Vagina (tissue), 2 donors: ENCODE measurements around the gene HNMT.

Experiments used
- POLR2AphosphoS5 ChIP-seq, 2 donors: sonication (generic); formaldehyde crosslinking; IDR thresholded peaks; one replicate each; pipeline ENCODE4 v1.9.0; 2017; ENCODE audit warnings: antibody characterized with exemption in 2 of 2, mild to moderate bottlenecking in 2 of 2, low read depth in 1 of 2; ENCODE audit not compliant: insufficient read depth in 1 of 2
- TF ChIP-seq, protein P1 (sequence below), 3 experiments: fragments of 450-650 bp in 2 of 3; fragments of 200-600 bp in 1 of 3; sonication (generic) in 1 of 3; IDR thresholded peaks; one replicate each; pipeline ENCODE4 v1.5.1; 2017 to 2019; ENCODE audit warnings: antibody characterized with exemption in 3 of 3, mild to moderate bottlenecking in 2 of 3, moderate library complexity in 2 of 3

DNA sequence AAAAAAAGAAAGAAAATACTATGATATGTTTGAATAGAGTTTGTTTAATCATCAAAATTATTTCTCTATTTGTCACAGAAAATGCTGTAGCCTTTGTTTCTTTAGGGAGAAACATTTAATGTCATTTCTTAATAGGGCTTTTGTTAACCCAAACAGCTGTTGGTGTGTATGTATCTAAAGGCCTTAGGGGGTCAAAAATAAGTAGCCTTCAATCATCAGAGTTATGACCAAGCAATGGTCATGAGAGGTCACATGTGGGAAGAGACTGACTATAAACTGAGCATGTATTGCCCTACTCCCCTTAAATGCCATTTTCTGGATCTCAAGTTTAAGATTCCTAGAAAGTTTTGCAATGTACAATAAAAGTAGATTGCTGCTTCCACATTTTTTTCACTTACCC is 22.7 kb downstream of the HNMT start:
- TF ChIP-seq, protein P1, sequence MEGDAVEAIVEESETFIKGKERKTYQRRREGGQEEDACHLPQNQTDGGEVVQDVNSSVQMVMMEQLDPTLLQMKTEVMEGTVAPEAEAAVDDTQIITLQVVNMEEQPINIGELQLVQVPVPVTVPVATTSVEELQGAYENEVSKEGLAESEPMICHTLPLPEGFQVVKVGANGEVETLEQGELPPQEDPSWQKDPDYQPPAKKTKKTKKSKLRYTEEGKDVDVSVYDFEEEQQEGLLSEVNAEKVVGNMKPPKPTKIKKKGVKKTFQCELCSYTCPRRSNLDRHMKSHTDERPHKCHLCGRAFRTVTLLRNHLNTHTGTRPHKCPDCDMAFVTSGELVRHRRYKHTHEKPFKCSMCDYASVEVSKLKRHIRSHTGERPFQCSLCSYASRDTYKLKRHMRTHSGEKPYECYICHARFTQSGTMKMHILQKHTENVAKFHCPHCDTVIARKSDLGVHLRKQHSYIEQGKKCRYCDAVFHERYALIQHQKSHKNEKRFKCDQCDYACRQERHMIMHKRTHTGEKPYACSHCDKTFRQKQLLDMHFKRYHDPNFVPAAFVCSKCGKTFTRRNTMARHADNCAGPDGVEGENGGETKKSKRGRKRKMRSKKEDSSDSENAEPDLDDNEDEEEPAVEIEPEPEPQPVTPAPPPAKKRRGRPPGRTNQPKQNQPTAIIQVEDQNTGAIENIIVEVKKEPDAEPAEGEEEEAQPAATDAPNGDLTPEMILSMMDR (IDR thresholded peaks at IDR 0.05), result no peak
- no peak for TF ChIP-seq POLR2AphosphoS5 (IDR thresholded peaks at IDR 0.05; ENCODE audit: insufficient read depth in 1 of 2, low read depth in 1 of 2)
